Fibroblast of lung (primary cell): ENCODE data around the gene SELENOW.

Experiments used
- EZH2 ChIP-seq: IDR thresholded peaks from 2 replicates; pipeline ENCODE4 v1.5.1; 2012; ENCODE audit warnings: low read length, control low read depth, mild to moderate bottlenecking; ENCODE audit errors: missing control alignments
- TF ChIP-seq, protein P1 (sequence below), 2 donors: IDR thresholded peaks in 1 of 2; conservative IDR thresholded peaks in 1 of 2; 1 replicate in 1 of 2; 2 replicates in 1 of 2; pipeline ENCODE4 v1.5.1; 2011 to 2012; ENCODE audit warnings: low read length in 2 of 2, control low read depth in 1 of 2, inconsistent platforms in 1 of 2, low read depth in 1 of 2, mild to moderate bottlenecking in 1 of 2

DNA sequence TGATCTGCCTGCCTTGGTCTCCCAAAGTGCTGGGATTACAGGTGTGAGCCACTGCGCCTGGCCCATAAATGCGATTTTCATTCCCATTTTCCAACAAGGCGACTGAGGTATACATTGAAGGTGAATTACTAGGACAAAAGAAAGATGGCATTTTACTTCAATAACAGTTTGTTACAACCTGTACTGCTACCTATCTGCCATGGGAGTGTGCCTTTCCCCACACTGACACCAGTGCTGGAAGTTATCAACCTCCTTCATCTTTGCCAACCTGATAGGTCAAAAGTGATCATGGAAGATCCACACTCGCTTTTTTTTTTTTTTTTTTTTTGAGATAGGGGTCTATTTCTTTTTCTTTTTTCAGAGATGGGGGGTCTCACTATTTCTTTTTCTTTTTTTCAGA, 54.2 kb downstream of the SELENOW start:
- TF ChIP-seq, protein P1, sequence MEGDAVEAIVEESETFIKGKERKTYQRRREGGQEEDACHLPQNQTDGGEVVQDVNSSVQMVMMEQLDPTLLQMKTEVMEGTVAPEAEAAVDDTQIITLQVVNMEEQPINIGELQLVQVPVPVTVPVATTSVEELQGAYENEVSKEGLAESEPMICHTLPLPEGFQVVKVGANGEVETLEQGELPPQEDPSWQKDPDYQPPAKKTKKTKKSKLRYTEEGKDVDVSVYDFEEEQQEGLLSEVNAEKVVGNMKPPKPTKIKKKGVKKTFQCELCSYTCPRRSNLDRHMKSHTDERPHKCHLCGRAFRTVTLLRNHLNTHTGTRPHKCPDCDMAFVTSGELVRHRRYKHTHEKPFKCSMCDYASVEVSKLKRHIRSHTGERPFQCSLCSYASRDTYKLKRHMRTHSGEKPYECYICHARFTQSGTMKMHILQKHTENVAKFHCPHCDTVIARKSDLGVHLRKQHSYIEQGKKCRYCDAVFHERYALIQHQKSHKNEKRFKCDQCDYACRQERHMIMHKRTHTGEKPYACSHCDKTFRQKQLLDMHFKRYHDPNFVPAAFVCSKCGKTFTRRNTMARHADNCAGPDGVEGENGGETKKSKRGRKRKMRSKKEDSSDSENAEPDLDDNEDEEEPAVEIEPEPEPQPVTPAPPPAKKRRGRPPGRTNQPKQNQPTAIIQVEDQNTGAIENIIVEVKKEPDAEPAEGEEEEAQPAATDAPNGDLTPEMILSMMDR (conservative IDR thresholded peaks at IDR 0.05 in 1 of 2, IDR thresholded peaks at IDR 0.05 in 1 of 2; ENCODE audit: low read depth in 1 of 2, low read length in 2 of 2): no peak
- TF ChIP-seq EZH2: no peak
